Embryonic facial prominence (tissue), 1 donor: ENCODE measurements around the gene CERS6.

Source experiments
- DNase-seq: peaks from one replicate; pipeline ENCODE4 v3.0.0-alpha.2; 2016; ENCODE audit errors: extremely low spot score

Gene CERS6

GRCh38 chr2:168729455-168729854 is 273.4 kb downstream of the CERS6 start:
- no peak for DNase-seq

- DNase-seq, result no peak
Observed at GRCh38 chr2:168730344-168730743, 274.3 kb downstream of the CERS6 start.

GRCh38 chr2:168731002-168731401 is 274.9 kb downstream of the CERS6 start:
- DNase-seq, result no peak

- DNase-seq, result no peak
Observed at GRCh38 chr2:168731616-168732015, 275.5 kb downstream of the CERS6 start.

GRCh38 chr2:168732100-168732499 is 276.0 kb downstream of the CERS6 start:
- DNase-seq, result no peak

- DNase-seq, result no peak
Observed at GRCh38 chr2:168732506-168732905, 276.4 kb downstream of the CERS6 start.

GRCh38 chr2:168734199-168734760 is 278.2 kb downstream of the CERS6 start:
- no peak for DNase-seq

- DNase-seq, result no peak
Observed at GRCh38 chr2:168736649-168737445, 280.8 kb downstream of the CERS6 start.

- DNase-seq, result no peak
Observed at GRCh38 chr2:168738062-168738461, 282.0 kb downstream of the CERS6 start.

GRCh38 chr2:168740360-168740759 is 284.3 kb downstream of the CERS6 start:
- no peak for DNase-seq

- no peak for DNase-seq
Observed at GRCh38 chr2:168740788-168741187, 284.7 kb downstream of the CERS6 start.

GRCh38 chr2:168742258-168742932 is 286.3 kb downstream of the CERS6 start:
- no peak for DNase-seq

- DNase-seq, result no peak
Observed at GRCh38 chr2:168744844-168745243, 288.8 kb downstream of the CERS6 start.

- DNase-seq, result no peak
Observed at GRCh38 chr2:168748461-168748860, 292.4 kb downstream of the CERS6 start.

- DNase-seq, result no peak
Observed at GRCh38 chr2:168749297-168749696, 293.2 kb downstream of the CERS6 start.

GRCh38 chr2:168751104-168751740 is 295.1 kb downstream of the CERS6 start:
- no peak for DNase-seq

- DNase-seq, result no peak
Observed at GRCh38 chr2:168752361-168752760, 296.3 kb downstream of the CERS6 start.

- DNase-seq, result no peak
Observed at GRCh38 chr2:168753765-168754329, 297.8 kb downstream of the CERS6 start.

- DNase-seq, result no peak
Observed at GRCh38 chr2:168757223-168757622, 301.2 kb downstream of the CERS6 start.

- DNase-seq, result peak; percentile 16
Observed at GRCh38 chr2:168758970-168759820, 303.1 kb downstream of the CERS6 start.

GRCh38 chr2:168765401-168765800 is 309.3 kb downstream of the CERS6 start:
- DNase-seq, result no peak
